GM19043 (cell line): ENCODE results near the gene FNDC3B.
A peak's percentile ranks its signal among the peaks of the same experiment; 100 is the strongest.

Experiments used
- ATAC-seq: cut with Tn5 transposase; IDR thresholded peaks from one replicate; pipeline ENCODE4 v1.9.1; 2021; ENCODE audit warnings: low read depth; ENCODE audit not compliant: unreplicated experiment

The FNDC3B gene

DNA sequence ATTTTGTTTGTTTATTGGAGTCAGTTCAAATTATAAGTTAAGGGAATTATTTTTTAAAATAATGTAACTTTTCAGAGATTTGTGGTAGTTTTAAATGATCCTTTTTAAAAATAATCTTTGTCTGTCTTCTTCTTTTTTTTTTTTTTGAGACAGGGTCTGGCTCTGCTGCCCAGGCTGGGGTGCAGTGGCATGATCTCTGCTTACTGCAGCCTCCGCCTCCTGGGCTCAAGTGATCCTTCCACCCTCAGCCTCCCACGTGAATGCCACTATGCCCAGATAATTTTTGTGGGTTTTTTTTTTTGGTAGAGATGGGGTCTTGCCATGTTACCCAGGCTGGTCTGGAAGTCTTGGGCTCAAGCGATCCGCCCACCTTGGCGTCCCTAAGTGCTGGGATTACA lies 12.6 kb downstream of the FNDC3B start:
- no peak for ATAC-seq

DNA sequence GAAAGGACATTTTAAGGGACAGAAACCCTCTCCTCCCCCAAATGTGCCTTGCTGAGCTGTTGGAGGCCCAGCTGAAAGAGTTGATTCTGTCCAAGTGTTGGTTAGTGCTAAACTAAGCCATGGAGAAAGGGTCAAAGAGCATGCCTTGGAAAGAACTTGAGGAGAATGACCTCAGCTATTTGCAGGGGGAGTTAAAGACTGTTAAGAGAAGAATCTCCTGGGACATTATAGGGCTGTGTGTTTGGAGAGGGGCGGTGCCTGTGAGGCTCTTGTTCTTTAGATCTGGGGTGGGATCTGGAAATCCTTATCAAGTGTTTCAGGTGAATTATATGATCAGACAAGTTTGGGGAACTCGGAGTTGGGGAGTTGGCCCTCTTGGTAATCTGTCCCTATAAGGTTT lies 13.0 kb downstream of the FNDC3B start:
- no peak for ATAC-seq

DNA sequence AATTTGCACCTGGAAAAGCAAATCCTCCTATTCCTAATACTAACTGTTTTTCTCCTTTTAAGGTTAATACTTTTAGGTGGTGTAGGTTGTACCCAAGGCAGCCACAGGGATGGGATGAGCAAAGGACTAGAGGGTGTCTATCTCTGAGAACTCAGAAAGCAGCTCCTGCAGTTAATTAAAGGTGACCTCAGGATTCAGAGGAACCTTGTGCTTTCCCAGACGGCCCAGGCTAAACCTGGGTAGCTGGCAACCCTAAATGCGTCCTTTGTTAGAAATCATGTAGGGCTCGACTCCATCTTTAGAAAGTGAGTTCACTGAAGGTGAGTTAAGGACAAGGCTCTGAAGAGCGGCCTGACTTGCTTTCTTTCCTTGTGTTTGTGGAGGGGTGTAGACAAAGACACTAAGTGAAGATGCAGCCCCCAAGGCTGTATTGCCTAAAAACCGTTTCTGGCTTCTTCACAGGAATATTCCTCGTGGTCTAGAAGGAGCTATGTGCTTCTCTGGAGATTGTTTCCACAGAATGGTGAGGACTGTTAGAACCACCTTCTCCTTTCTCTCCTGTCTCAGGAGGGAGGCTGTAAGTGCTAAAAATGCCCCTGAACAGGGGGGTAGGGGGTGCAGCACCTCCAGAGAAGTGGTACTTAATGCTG lies 14.9 kb downstream of the FNDC3B start:
- no peak for ATAC-seq

DNA sequence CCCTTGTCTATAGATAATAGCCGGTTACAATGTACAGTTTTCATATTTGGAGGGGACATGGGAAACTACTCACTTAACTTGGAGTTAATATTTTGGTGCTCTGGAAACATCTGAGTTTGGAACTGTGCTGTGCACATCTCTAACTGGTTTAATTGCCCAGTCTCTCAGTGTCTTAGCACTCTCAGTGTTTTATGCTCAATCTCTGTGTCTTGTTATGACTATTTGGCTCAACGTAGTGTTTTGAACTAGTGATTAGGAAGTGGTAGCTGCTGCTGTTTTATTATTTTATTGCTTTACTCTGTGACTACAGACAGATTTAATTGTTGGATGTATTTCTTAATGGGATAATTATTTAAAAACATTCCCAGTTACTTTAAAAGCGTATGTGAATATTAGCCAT lies 17.0 kb downstream of the FNDC3B start:
- no peak for ATAC-seq

DNA sequence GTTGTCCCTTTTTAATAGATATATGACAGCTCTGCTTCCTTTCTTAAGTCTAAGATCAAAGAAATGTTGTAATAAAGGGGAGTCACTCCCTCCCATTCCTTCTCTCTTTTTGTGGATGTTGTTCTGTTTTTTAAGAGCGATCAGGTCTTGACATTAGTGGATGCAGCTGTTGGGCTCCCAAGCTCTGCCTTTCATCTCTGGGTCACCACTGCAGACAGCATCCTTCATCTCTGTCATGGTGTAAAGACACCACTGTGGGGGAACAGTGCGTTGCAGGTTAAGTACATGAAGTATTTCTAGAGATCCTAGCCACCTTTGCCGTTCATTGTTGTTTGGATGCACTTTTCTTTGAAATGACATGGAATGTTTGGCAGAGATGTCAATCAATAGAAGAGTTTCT lies 17.7 kb downstream of the FNDC3B start:
- ATAC-seq, result no peak

DNA sequence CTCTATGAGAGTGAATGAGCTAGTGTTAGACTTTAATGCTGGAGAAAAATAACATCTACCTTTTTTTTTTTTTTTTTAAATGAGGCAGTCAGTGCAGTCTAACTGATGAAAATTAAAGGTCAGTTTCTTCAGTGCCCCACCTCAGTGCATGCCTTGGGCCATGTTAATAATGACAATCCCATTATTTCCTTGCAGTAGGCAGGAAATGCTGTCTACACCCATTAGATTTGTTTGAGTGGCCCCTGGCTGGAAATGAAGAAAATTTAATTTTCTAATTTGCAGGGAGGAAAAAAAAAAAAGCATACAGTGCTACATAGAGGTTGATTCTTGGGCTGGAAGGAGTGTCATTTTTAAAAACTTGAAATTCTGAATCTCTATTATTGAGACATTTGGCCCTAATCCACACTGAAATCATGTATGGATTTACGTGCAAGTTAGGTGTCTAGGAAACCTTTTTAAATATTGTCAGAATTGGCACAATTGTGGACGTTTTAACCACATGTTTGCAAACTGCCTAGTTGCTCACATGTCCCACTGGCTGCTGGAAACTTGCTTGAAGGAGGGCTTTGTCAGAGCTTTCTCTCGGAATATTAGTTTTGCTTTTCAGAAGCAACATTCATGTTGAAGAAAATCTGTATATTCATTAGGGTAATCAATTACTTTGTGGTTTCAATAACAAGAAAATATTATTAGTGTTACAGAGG lies 18.4 kb downstream of the FNDC3B start:
- ATAC-seq, result no peak

DNA sequence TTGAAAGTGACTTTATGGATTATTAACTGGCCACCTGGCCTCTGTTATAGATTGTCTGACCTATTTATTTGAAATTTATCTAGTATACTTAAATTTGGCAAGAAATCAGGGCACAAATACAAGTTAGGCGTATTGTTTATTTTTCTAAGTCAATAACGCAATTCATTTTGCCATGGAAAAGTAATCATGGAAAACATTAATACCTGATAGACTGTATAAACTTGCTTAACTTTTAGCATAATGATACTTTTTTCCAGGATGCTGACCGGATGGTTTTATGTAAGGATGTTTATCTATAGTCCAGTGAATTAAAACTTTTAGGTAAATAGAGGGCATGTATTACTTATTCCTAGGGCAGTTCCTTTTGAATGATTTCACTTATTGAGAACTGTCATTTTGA lies 20.2 kb downstream of the FNDC3B start:
- no peak for ATAC-seq

DNA sequence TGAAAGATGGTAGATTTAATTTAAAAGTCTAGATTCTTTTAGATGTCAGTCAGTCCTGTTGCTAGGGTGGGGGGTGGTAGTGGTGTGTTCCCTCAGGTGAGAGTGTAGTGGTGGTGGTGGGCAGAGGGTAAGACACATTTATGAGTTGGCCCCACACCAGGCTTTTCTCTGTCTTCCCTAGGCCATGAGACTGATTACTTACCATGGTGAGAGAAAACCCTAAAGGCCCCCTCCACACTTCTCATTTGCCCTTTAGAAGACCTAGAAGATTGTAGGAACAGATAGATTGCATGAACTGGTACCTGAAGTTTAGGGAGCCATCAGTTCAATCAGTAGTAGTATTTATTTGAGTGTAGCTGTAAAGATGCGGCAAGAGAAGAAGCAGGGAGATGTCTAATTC lies 20.9 kb downstream of the FNDC3B start:
- no peak for ATAC-seq

DNA sequence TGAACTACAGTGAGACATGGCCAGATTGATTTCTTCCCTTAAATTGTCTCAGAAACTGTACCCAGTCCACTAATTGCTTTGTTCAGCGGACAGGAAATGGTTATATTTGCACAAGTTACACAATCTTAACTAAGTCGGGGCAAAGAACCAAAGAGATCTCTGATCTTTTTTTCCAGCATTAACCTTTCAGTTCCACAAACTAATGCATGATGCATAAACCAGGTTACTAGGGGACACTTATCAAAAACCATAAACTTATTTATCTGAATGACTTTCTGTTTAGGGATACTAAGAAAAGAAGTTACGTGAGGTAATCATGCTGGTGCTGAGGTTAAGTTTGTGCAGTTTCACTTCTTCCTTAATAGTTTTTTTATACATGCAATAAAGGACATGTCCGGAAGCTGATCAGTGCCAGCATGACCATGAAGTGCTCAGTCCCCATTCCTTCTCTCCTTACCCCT lies 22.4 kb downstream of the FNDC3B start:
- peak; percentile 76 for ATAC-seq

DNA sequence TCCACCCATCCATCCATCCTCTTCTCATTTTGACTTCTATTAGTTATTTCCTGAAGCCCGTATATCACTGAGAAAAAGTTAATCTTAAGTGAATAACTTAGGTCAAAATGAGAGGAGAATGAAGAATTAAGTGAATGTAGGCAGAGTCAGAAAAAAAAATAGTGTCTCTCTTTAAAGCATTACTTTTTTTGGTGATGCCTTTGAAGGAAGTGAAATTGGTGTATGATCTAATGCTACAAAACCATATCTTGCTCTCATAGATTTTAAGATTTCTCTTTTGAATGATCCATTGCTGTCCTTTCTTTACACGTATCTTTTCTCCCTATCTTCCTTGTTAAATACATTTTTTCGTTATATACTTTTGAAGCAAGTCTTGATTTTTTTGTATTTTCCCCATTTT lies 23.4 kb downstream of the FNDC3B start:
- no peak for ATAC-seq

DNA sequence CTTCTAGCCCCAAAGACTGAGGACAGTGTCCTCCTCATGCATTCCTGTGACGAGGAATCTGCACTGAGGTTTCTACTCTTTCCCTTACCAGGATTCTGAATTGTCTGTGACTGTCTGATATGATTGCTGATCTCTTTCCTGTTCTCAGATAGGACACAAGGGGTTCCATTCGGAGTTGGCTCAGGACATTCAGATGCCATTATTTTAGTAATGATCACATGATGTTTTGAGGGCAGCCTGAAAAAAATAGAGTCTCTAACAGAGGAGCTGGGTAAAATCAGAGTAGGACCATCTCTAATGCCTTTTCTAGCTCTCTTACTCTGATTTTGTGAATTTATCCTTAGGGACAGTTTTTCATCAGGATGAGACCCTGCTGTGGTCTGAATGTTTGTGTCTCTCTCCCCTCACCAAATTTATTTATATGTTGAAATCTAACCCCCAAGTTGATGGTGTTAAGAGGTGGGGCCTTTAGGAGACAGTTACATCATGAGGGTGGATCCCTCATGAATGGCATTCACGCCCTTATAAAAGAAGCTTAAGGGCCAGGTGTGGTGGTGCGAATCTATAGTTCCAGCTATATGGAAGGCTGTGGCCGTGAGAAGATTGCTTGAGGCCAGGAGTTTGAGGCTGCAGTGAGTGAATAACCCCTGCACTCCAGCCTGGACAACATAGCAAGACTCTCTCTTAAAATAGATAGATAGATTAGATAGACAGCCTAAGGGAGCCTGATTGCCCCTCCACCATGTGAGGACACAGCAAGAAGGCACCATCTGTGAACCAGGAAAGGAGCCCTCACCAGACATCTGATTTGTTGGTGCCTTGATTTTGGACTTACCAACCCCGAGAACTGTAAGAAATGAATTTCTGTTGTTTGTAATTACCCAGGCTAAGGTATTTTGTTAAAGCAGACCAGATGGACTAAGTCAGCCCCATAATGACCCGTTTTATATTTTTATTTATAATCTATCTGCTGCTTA lies 24.4 kb downstream of the FNDC3B start:
- ATAC-seq, result no peak

DNA sequence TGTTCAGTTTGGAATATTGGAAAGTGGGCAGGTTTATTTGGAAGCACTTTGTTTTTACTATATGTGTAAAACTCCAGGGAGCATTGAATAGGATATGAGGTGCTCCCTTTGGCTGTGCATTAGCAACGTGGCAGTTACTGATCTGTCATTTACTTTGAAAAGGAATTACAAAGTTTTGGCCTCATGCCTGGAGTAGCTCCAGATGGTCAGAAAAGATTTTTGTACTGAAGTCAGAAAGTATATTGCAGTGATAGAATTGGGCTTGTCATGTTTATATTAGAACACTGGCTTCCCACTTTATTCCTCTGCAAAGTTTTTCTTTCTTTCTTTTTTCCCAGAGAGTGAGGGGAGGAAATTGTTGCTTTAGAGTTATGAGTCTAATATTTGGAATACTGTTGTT lies 26.1 kb downstream of the FNDC3B start:
- ATAC-seq, result no peak

DNA sequence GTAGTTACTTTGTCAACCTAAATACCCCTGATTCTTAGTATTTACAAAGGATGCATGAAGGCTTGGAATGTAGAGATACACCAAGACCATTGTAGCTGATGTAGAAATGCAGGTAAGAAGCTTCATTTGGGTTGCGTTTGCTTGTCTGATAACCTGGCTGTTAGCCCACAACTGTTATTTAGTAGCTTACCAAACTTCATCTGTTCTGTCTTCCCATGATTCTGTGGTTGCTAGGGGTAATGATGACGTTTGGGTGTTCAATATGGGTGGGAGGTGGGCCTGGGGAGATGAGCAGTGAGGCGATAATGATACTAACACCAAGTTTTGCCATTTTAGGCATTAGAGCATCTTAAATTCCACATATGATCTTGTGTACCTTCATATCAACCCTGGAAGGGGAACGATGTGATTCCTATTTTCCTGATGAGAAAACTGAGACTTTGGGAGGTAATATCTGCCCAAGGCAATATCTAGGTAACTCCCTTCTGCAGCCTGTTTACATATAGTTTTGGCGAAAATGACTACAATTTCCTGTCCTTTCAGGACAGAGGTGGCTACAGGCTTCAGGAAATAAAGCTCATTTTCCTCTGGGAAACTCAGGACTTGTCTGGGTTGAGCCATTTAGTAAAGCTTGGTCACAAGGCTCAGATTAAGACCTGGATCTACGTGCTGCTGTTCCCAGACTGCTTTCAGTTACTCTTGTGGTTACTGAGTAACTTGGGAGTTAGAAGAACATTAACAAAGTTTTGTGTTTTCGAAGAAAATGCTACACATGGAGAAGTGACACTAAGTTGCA lies 26.8 kb downstream of the FNDC3B start:
- peak; percentile 34 for ATAC-seq

DNA sequence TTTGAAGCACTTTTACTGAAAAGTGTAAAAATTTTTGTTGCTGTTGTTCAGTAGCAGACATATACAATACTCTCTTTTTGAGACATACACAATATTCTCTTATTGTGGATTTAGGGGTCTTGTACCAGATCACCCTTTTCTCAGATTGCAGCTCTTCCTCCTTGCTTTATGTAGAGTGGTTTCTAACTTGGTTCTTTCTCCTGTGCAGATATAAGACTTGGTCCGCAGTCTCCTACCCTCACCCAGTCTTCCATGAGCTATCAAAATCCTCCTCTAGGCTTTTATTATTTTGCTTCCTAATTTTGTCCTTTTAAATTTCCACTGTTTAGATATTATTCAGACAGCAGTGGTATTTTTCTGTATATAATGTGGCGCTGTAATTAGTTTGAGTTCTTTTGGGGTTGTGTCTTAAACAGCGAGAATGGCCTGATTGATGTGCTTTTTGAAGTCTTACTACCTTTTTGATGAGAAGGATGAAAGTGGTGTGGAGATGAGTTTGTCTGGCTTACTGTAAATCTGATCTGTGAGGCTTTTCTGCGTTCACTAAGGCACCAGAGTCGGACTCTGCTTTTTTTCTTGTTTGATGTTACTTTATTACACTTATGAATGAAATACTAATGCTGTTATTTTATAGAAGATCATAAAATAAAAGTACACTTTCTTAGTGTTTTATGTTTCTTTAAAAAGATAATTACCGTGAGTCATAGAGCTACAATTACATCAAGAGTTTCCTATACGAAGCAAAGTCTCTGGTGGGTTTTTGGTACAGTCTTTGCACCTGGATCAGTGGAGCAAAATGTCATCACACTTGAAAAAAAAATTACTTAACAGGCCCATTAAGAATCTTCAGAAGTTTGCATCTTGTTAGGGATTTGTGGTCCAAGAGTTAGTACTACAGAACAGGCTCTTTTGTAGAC lies 27.8 kb downstream of the FNDC3B start:
- no peak for ATAC-seq

DNA sequence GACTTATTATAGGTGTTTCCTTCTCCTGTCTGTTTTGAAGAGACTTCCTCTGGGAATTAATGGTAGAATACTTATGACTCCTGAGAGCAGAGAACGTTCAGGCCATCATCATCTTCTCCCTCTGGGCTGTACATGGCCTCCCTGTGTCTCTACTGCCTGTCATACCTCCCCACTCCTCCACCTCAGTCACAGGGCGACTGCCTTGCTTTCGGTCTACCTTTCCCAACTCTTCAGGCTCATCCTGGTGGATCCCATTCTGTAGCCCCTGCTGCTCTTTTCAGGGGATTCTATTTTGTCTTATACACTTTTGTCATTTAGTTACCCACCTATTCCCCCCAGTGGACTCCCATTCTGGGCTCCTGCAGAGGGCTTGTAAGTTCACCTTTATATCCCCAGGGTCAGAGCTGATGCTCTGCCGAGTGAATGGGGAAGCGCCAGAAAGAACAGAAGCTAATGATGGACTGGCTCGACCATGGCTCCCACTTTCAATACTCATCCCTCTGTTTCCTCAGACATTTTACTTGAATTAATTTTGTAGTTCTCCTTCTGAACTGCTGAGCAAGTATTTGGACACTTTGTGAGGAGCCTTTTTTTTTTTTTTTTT lies 28.6 kb downstream of the FNDC3B start:
- ATAC-seq, result no peak

DNA sequence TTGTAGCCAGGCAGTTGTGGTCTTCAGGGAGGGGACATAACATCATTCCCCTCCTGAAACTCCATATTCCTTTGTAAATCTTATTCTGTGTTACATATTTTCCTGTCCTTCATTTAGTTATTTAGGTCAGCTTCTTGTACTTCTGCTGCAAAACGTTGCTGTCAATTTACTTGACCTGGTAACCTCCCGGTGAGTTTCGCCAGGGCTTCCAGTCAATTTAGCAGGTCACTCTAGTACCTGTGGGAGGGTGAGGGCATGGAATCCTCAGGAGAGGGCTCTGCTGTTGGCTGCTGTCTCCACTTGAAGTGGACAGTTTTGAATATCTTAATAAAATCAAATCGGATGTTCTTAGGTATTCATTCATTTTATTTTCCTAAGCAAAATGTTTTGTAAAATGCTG lies 29.6 kb downstream of the FNDC3B start:
- ATAC-seq, result no peak

DNA sequence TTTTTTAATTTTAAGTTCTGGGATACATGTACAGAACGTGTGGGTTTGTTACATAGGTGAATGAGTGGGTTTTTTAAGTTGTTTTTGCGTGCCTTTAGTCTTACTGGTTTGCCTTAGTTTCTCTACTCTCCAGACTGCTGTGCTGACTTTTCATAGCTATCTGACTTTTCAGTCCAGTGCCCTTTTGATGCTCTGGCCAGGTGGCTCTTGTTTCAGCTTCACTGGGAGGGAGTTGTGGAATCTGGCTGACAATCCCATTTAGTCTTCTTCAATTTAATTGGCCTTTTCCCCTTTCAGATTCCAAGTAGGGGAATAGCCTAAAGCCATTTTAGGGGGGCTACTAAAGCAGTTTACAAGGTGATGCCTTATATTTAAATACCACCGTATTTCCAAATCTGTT lies 30.1 kb downstream of the FNDC3B start:
- no peak for ATAC-seq

DNA sequence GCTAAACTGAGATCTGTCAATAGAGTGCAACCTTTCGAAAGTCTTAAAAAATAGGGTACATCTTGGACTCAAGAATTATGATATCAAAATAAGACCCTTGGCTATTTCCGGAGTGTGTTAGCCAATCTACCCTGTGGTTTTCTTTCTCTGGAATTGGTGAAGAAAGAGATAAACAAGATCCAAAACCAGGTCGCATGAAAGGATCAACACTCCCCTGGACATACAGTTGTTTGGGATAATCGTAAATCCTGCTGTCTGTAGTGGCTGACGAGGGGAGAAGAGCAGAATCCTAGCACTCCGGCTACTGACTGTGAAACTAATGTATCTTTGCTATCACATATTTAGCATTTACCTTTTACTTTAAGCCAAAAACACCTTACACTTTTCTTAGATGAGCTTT lies 30.9 kb downstream of the FNDC3B start:
- no peak for ATAC-seq

DNA sequence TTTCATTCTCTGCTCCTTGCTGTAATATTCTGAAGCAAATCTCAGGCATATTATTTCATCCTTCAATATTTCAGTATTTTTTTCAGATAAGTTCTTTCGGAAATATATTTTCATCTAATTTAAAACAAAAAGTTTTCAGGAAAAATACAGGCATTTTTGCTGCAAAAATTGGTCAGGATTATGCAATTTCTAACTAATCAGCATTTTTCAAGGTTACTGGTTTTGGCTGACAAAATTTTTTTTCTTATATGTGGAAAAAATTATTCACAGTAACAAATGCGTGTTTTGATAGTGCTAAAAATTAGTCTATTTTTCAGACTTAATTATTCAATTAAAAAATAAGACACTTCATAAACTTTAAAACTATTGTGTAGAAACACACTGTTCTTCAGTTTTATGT lies 31.4 kb downstream of the FNDC3B start:
- no peak for ATAC-seq
